ENCODE measurements around the gene DOCK11. TPM values are rescaled to one million over a fixed set of nuclear protein-coding genes. Genes with fewer than 3 reads are reported as not detected.
A peak's percentile ranks its signal among the peaks of the same experiment; 100 is the strongest.

DOCK11 gene
- total and polyA plus RNA-seq, 2 donors (not counting 1 experiment from before 2014, with no cell fraction given) = 31.0 to 83.5 TPM

- Mint-ChIP-seq H3K27me3 (no peaks in the 10 kb centered on the region), H3K4me3 (peak overlapping the region; percentile 55), H3K9me3 (ENCODE audit: insufficient read depth) (no peaks in the 10 kb centered on the region), H3K27ac (peak overlapping the region; percentile 75), H3K4me1 (peaks cover 58% of the 10 kb centered on the region)
- WGBS (ENCODE audit: insufficient coverage) = no CpG with 5 or more reads among the region's 2 CpGs
- peak overlapping the region; percentile 65 for H3K4me2 ChIP-seq (replicated peaks; ENCODE audit: low read depth, low read length, poor library complexity, severe bottlenecking)
- H3K79me2 ChIP-seq (ENCODE audit: control insufficient read depth, insufficient read depth, low read length) = peaks cover 87% of the 10 kb centered on the region
- intact Hi-C loops (cut with micrococcal nuclease) = loop anchor here (2.0 kb wide), 1 partner anchor 39 kb away; no protein-coding TSS in a partner anchor
- TF ChIP-seq EZH2 (IDR thresholded peaks at IDR 0.05; ENCODE audit: borderline replicate concordance, insufficient read depth, low read depth, low read length, poor library complexity, severe bottlenecking) = no peak
- TF ChIP-seq CTCF (IDR thresholded peaks at IDR 0.05) = no peak
- no peak overlapping the region for H3K9ac ChIP-seq (ENCODE audit: low read length)
- peak overlapping the region in 1 of 5 experiments; percentile 24 for H3K4me3 ChIP-seq (ENCODE audit: control extremely low read depth in 1 of 5, extremely low read depth in 1 of 5, insufficient read depth in 1 of 5, low read depth in 2 of 5, low read length in 4 of 5)
- H2AFZ ChIP-seq (ENCODE audit: insufficient read depth, low read depth, low read length, poor library complexity, severe bottlenecking) = peak overlapping the region; percentile 51
- H3K9me3 ChIP-seq (ENCODE audit: control extremely low read depth in 1 of 3, control insufficient read depth in 2 of 3, insufficient read depth in 1 of 3, low read length in 2 of 3) = no peaks in the 10 kb centered on the region
- H3K4me1 ChIP-seq (ENCODE audit: control insufficient read depth in 2 of 2, insufficient read depth in 2 of 2, low read length in 2 of 2) = peaks cover 47 to 56% of the 10 kb centered on the region in 2 donors
- no peaks in the 10 kb centered on the region for H3K27me3 ChIP-seq (replicated peaks in 1 of 4; ENCODE audit: control extremely low read depth in 1 of 4, control insufficient read depth in 3 of 4, insufficient read depth in 4 of 4, low read length in 3 of 4)
- no peaks in the 10 kb centered on the region for H3K36me3 ChIP-seq (replicated peaks in 1 of 2; ENCODE audit: control extremely low read depth in 1 of 2, control insufficient read depth in 1 of 2, extremely low read depth in 1 of 2, insufficient read depth in 2 of 2, low read length in 1 of 2)
- CTCF ChIA-PET = interaction anchor here (1.3 to 2.2 kb wide), 2 partner anchors 22 to 39 kb away, joined by 3 to 11 read pairs; partner anchors contain the start of gene DOCK11
- POLR2A ChIA-PET = interaction anchor here (2.7 kb wide), 1 partner anchor 40 kb away, joined by 11 read pairs; the partner anchor contains the start of gene DOCK11
- DNase-seq = no peak
- H3K27ac ChIP-seq (ENCODE audit: low read length in 2 of 2) = peak overlapping the region; percentile 36 to 75
- peak; percentile 35 for ATAC-seq (ENCODE audit: low read depth)
- H4K20me1 ChIP-seq (ENCODE audit: control insufficient read depth, insufficient read depth, low read length, poor library complexity, severe bottlenecking) = no peaks in the 10 kb centered on the region
Observed at GRCh38 chrX:118536204-118536603, 40.6 kb downstream of the DOCK11 start.

- H3K4me1 ChIP-seq (ENCODE audit: control insufficient read depth in 2 of 2, insufficient read depth in 2 of 2, low read length in 2 of 2) = peaks cover 44 to 52% of the 10 kb centered on the region in 2 donors
- TF ChIP-seq CTCF (IDR thresholded peaks at IDR 0.05) (peak; percentile 58), EZH2 (IDR thresholded peaks at IDR 0.05; ENCODE audit: borderline replicate concordance, insufficient read depth, low read depth, low read length, poor library complexity, severe bottlenecking) (no peak)
Observed at GRCh38 chrX:118536687-118537461, 41.3 kb downstream of the DOCK11 start.

More at GRCh38 chrX:118536687-118537461, 41.3 kb downstream of the DOCK11 start:
- H3K9ac ChIP-seq (ENCODE audit: low read length) = peak overlapping the region; percentile 34
- peaks cover 62% of the 10 kb centered on the region for H3K4me1 Mint-ChIP-seq
- peak overlapping the region in 1 of 5 experiments; percentile 24 for H3K4me3 ChIP-seq (ENCODE audit: control extremely low read depth in 1 of 5, extremely low read depth in 1 of 5, insufficient read depth in 1 of 5, low read depth in 2 of 5, low read length in 4 of 5)
- WGBS (ENCODE audit: insufficient coverage) = 0% methylated on average over 1 of the region's 6 CpGs
- peak overlapping the region; percentile 75 for H3K27ac Mint-ChIP-seq
- H3K9me3 Mint-ChIP-seq (ENCODE audit: insufficient read depth) = no peaks in the 10 kb centered on the region
- H3K79me2 ChIP-seq (ENCODE audit: control insufficient read depth, insufficient read depth, low read length) = peaks cover 88% of the 10 kb centered on the region
- intact Hi-C loops (cut with micrococcal nuclease) = loop anchor here (2.0 kb wide), 1 partner anchor 40 kb away; no protein-coding TSS in a partner anchor
- peaks cover 7% of the 10 kb centered on the region for H4K20me1 ChIP-seq (ENCODE audit: control insufficient read depth, insufficient read depth, low read length, poor library complexity, severe bottlenecking)
- H3K27me3 Mint-ChIP-seq = no peaks in the 10 kb centered on the region
- H3K27me3 ChIP-seq (replicated peaks in 1 of 4; ENCODE audit: control extremely low read depth in 1 of 4, control insufficient read depth in 3 of 4, insufficient read depth in 4 of 4, low read length in 3 of 4) = no peaks in the 10 kb centered on the region
- H3K4me2 ChIP-seq (replicated peaks; ENCODE audit: low read depth, low read length, poor library complexity, severe bottlenecking) = peak overlapping the region; percentile 65
- H2AFZ ChIP-seq (ENCODE audit: insufficient read depth, low read depth, low read length, poor library complexity, severe bottlenecking) = peak overlapping the region; percentile 51
- DNase-seq (peak; percentile 64), ATAC-seq (ENCODE audit: low read depth) (peak; percentile 78)
- ChIA-PET POLR2A (interaction anchor here (2.7 kb wide), 1 partner anchor 41 kb away, joined by 11 read pairs; the partner anchor contains the start of gene DOCK11), CTCF (interaction anchor here (1.3 kb wide), 1 partner anchor 22 kb away, joined by 3 read pairs; no protein-coding TSS in a partner anchor)
- H3K4me3 Mint-ChIP-seq = peak overlapping the region; percentile 55
- no peaks in the 10 kb centered on the region for H3K36me3 ChIP-seq (replicated peaks in 1 of 2; ENCODE audit: control extremely low read depth in 1 of 2, control insufficient read depth in 1 of 2, extremely low read depth in 1 of 2, insufficient read depth in 2 of 2, low read length in 1 of 2)
- peak overlapping the region; percentile 46 to 75 for H3K27ac ChIP-seq (ENCODE audit: low read length in 2 of 2)
- H3K9me3 ChIP-seq (ENCODE audit: control extremely low read depth in 1 of 3, control insufficient read depth in 2 of 3, insufficient read depth in 1 of 3, low read length in 2 of 3) = no peaks in the 10 kb centered on the region
